ENCODE data around the gene RC3H1.

- TF ChIP-seq, protein P1, sequence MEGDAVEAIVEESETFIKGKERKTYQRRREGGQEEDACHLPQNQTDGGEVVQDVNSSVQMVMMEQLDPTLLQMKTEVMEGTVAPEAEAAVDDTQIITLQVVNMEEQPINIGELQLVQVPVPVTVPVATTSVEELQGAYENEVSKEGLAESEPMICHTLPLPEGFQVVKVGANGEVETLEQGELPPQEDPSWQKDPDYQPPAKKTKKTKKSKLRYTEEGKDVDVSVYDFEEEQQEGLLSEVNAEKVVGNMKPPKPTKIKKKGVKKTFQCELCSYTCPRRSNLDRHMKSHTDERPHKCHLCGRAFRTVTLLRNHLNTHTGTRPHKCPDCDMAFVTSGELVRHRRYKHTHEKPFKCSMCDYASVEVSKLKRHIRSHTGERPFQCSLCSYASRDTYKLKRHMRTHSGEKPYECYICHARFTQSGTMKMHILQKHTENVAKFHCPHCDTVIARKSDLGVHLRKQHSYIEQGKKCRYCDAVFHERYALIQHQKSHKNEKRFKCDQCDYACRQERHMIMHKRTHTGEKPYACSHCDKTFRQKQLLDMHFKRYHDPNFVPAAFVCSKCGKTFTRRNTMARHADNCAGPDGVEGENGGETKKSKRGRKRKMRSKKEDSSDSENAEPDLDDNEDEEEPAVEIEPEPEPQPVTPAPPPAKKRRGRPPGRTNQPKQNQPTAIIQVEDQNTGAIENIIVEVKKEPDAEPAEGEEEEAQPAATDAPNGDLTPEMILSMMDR (IDR thresholded peaks at IDR 0.05) = no peak
- no peak for TF ChIP-seq POLR2A (IDR thresholded peaks at IDR 0.05)
These were observed 14.6 kb upstream of the RC3H1 start for GRCh38 chr1:174036798-174037197.

All from heart left ventricle (tissue), 13 donors.